Measurements from ENCODE around the gene H3-3A.

Gene H3-3A

DNA sequence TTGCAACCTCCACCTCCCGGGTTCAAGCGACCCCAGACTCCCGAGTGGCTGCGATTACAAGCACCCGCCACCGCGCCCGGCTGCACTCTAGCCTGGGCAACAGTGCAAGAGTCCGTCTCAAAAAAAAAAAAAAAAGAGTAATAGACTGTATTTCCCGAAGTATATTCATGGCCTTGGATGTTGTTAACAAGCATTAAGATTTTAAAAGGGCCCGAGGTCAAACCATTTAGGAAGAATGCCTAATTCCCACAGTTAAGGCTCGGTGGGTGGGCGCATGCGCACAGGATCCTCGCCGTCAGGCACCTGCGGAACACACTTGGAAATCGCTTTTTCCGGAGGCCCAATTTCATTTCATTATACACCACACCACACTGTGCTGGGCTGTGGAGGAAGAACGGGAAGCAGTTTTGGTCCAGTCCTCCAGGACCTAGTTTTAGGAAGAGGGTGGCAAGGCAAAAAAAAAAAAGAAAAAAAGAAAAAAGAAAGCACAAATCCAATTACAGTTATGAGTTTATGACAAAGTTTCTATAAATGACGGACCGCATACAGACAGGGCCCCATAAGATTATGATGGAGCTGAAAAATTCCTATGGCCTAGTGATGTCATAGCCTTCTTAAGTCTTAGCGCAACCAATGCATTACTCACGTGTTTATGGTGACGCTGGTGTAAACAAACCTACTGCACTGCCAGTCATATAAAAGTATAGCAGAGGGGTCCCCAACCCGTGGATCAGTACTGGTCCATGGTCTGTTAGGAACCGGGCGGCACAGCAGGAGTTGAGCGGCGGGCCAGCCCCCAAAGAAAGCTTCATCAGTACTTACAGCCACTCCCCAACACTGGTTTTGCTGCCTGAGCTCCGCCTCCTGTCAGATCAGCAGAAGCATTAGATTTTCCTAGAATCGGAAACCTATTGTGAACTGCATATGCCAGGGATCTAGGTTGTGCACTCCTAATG is 38.2 kb downstream of the H3-3A start:
- H3K4me1 Mint-ChIP-seq (ENCODE audit: low read depth): peaks cover 44% of the 10 kb centered on the region
- intact Hi-C loops (cut with micrococcal nuclease): no loop called here
- peak overlapping the region; percentile 39 for H3K27ac Mint-ChIP-seq
- no peaks in the 10 kb centered on the region for H3K36me3 Mint-ChIP-seq (ENCODE audit: low read depth)
- H3K27me3 Mint-ChIP-seq: peaks cover 26% of the 10 kb centered on the region
- no peaks in the 10 kb centered on the region for H3K9me3 Mint-ChIP-seq
- peak overlapping the region; percentile 70 for H3K4me3 Mint-ChIP-seq

DNA sequence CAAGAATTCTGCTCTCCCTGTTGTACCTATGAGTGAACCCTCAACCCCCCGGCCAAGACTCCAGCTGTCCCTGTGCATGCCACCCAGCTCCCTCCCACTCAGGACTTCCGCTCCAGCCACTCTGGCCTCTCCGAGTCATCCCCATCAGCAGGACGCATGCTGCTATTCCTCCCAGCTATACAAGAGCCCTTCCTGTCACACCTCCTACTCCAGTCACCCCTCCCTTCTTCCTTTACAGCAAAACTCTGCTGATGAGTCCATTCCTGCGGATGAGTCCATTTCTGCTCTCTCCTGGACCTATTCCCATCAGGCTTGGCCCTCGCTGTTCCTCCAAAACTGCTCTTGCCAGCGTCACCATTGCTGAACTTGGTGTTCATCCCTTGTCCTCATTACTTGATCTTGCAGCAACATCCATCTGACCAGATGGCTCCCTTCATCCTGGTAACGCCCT is 42.2 kb downstream of the H3-3A start:
- Mint-ChIP-seq H3K4me3 (no peak overlapping the region), H3K27me3 (peaks cover 12% of the 10 kb centered on the region), H3K36me3 (ENCODE audit: low read depth) (no peaks in the 10 kb centered on the region), H3K9me3 (no peaks in the 10 kb centered on the region), H3K4me1 (ENCODE audit: low read depth) (peaks cover 46% of the 10 kb centered on the region), H3K27ac (no peak overlapping the region)
- intact Hi-C loops (cut with micrococcal nuclease): no loop called here

DNA sequence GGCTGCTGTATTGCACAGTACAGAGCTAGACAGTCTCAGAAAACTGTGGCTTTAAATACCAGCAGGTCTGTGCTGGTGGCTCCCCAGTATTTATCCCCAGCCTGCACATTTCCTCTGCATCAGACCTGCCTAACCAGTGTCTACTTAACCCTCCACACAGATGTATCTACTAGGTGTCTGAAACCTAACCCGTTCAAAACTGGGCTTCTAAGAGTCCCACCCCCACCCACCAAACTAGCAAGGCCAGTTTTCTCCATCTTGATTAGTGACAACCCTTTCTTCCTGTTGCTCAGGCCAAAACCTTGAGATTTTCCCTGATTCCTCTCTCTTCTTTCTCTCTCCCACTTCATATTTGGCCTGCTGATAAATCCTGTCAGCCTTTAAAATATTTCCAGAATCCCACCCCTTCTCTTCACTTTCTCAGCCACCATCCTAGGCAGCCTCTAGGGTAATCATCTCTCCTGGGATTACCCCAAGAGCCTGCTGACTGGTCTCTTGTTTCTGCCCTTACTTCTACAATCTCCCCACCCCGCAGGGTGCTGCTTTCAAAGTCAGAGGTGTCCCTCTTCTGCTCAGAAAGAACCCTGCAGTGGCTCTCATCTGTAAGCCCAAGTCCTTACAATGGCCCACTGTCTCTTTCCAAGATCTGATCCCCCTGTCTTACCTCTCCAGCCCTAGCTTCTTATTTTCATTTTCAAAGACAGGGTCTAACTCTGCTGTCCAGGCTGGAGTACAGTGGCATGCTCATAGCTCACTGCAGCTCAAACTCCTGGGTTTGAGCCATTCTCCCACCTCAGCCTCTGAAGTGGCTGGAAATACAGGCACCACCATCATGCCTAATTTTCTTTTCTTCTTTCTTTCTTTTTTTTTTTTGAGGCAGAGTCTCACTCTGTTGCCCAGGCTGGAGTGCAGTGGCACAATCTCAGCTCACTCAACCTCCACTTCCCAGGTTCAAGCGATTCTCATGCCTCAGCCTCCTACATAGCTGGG is 45.2 kb downstream of the H3-3A start:
- intact Hi-C loops (cut with micrococcal nuclease): loop anchor here (2.0 kb wide), 1 partner anchor 25 kb away; no protein-coding TSS in a partner anchor
- no peaks in the 10 kb centered on the region for H3K36me3 Mint-ChIP-seq (ENCODE audit: low read depth)
- peak overlapping the region; percentile 96 for H3K27ac Mint-ChIP-seq
- H3K27me3 Mint-ChIP-seq: peaks cover 8% of the 10 kb centered on the region
- H3K4me1 Mint-ChIP-seq (ENCODE audit: low read depth): peaks cover 44% of the 10 kb centered on the region
- H3K9me3 Mint-ChIP-seq: no peaks in the 10 kb centered on the region
- no peak overlapping the region for H3K4me3 Mint-ChIP-seq

DNA sequence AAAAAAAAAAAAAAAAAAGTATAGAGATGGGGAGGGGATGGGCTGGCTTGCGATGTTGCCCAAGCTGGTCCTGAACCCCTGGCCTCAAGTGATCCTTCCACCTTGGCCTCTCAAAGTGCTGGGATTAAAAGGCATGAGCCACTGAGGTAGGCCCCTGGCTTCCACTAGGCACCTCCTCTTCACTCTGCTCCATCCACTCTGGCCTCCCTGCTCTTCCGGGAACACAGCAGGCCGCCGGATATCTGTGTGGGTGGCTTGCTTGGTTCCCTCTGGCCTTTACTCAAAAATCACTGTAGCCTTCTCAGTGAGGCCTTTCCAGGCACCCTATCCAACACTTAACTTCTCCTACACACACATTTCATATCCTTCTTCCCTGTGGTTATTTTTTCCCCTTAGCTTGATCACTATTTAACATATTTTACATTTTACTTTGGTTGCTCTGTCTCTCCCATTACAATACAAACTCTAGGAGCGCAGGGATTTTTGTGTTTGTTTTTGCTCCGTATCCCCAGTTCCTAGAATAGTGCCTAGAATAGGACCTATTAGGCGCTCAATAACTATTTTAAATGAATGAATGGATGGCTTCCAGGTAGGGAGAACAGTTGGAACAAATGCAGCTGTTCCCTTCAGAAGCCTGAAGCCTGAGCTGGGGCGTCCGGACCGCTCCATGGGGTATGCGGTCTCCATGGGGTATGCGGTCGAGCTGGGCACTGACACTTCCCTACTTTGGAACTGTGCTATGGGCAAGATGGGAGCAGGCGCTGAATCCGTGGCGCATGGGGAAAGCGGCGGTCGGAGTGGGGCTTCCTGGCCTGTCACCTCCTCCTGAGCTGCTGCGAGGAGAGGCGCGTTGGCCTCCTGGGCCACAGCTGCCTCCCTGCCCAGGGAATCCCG is 46.7 kb downstream of the H3-3A start:
- Mint-ChIP-seq H3K4me3 (peak overlapping the region; percentile 82), H3K4me1 (ENCODE audit: low read depth) (peaks cover 42% of the 10 kb centered on the region), H3K9me3 (no peaks in the 10 kb centered on the region), H3K27ac (peak overlapping the region; percentile 96), H3K36me3 (ENCODE audit: low read depth) (no peaks in the 10 kb centered on the region), H3K27me3 (peaks cover 9% of the 10 kb centered on the region)
- intact Hi-C loops (cut with micrococcal nuclease): loop anchor here (1.0 to 2.0 kb wide), 2 partner anchors 12 to 26 kb away; no protein-coding TSS in a partner anchor

DNA sequence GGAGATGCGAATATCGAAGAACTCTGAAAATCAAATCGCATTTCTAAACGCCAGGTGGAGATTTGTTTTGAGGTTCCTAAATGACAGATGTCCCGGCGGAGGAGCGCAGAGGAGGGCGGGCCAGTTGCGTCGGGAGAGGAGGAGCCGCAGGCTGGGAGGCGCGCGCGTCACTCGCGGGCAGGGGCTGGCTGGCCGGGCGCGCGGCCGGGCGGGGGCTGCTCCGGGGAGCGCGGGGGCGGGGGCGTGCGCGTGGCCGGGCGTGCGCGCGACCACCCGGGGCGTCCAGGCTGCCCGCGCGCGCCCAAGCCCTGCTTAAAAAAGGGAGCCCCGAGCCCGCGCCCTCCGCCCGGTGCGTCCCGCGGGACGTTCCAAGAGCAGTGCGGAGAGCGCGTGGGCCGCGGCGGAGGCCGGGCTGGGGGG is 47.3 kb downstream of the H3-3A start:
- H3K4me3 Mint-ChIP-seq: peak overlapping the region; percentile 82
- H3K27ac Mint-ChIP-seq: peak overlapping the region; percentile 96
- no peaks in the 10 kb centered on the region for H3K9me3 Mint-ChIP-seq
- H3K36me3 Mint-ChIP-seq (ENCODE audit: low read depth): no peaks in the 10 kb centered on the region
- intact Hi-C loops (cut with micrococcal nuclease): loop anchor here (1.0 to 2.0 kb wide), 4 partner anchors 11 to 111 kb away; partner anchors contain the start of genes H3-3A and SDE2
- peaks cover 35% of the 10 kb centered on the region for H3K4me1 Mint-ChIP-seq (ENCODE audit: low read depth)
- H3K27me3 Mint-ChIP-seq: peaks cover 9% of the 10 kb centered on the region

DNA sequence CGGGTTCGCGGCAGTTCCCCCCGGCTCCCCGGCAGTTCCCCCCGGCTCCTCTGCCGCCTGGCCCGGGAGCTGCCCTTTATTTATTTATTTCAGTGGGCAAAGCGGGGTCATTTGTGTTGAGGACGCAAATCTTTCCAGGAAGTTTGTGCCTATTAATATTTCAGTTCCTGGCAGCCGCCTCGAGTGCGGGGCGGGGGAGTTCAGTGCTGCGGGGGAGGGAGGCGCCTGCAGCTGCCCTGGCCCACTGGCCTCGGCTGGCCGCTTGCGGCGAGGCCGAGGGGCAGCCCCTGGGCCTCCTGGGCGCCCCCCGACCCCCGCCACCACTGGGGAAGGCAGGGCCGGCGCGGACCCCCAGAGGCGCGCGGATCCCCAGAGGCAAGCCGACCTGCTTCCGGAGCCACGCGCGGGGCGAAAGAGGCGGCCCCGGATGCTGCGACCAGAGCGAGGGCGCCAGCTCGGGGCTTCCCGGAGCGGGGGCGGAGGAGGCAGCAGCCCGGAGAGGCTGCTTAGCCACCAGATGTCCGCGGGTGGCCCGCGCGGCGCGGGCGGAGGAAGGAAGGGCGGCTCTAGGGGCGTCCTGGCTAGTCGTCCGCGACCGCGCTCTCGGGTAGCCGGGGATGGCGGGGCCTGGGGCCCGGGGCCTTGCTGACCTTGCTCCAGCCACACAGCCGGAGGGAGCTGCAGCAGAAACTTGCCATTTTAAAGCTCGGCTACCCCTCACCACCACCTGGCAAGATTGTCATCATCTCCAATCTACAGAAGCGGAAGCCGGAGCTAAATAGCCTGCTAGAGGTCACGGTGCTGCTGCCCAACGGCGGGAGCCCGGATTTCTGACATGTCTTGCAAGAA is 48.0 kb downstream of the H3-3A start:
- no peaks in the 10 kb centered on the region for H3K36me3 Mint-ChIP-seq (ENCODE audit: low read depth)
- H3K27ac Mint-ChIP-seq: peak overlapping the region; percentile 96
- peaks cover 32% of the 10 kb centered on the region for H3K4me1 Mint-ChIP-seq (ENCODE audit: low read depth)
- H3K4me3 Mint-ChIP-seq: peak overlapping the region; percentile 82
- intact Hi-C loops (cut with micrococcal nuclease): loop anchor here (1.0 to 2.0 kb wide), 2 partner anchors 48 to 111 kb away; partner anchors contain the start of genes H3-3A and SDE2
- peaks cover 9% of the 10 kb centered on the region for H3K27me3 Mint-ChIP-seq
- no peaks in the 10 kb centered on the region for H3K9me3 Mint-ChIP-seq

DNA sequence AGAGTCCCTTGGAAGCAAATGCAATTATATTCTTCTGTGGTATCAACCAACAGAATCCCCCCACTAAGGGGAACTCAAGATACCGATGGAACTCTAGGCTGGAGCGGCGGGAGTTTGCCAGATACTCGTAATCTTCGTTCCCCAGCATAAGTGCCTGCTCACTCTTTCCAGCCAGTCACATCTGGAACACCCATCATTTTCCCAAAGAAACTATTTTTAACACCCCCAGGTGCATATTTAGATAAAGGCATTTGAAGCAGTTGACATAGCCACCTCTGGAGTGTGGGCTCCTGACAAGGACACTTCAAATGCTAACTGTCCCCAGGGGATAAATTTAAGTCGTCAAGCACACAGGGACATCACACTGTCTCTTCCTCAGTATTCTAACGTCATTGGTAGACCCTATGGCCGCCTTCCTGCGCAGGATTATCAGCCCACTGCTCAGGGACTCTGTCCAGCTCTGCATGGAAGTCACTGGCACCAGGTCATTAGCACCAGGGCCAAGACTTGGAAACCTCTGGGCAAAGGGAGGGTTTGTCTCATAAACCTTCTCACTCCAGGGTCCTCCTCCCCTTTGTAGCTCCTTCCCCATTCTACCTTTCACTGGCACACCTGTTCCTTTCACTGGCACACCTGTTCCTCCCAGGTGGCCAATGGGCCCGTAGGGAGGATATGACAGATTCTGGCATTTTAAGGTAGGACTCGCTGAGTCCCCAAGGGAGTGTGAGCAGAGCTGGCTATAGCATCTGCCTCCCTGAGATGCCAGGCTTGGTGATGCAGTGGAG is 48.8 kb downstream of the H3-3A start:
- Mint-ChIP-seq H3K4me3 (peak overlapping the region; percentile 82), H3K27ac (peak overlapping the region; percentile 96), H3K27me3 (peaks cover 11% of the 10 kb centered on the region), H3K4me1 (ENCODE audit: low read depth) (peaks cover 32% of the 10 kb centered on the region), H3K9me3 (no peaks in the 10 kb centered on the region), H3K36me3 (ENCODE audit: low read depth) (no peaks in the 10 kb centered on the region)
- intact Hi-C loops (cut with micrococcal nuclease): loop anchor here (2.0 kb wide), 1 partner anchor 48 kb away; the partner anchor contains the start of gene H3-3A

DNA sequence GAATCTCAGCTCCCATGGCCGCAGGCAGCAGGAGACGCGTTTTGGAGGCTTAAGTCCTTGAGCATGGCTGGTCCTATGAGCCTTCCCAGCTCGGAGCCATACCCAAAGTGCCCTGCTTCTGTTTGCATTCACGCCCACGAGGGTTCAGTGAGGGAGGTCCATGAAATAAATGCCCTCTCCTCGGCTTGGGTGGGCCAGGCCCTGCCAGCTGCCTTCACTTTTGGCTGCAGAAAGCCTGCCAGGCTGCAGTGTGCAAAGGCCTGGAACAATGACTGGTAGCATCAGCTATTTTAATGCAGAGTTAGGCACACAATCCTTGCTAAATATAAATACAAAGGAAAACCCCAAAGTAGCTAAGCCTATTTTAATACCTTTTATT is 49.4 kb downstream of the H3-3A start:
- intact Hi-C loops (cut with micrococcal nuclease): loop anchor here (2.0 kb wide), 1 partner anchor 49 kb away; the partner anchor contains the start of gene H3-3A
- Mint-ChIP-seq H3K4me1 (ENCODE audit: low read depth) (peaks cover 32% of the 10 kb centered on the region), H3K27ac (peak overlapping the region; percentile 96), H3K9me3 (no peaks in the 10 kb centered on the region), H3K4me3 (no peak overlapping the region), H3K36me3 (ENCODE audit: low read depth) (no peaks in the 10 kb centered on the region), H3K27me3 (peaks cover 12% of the 10 kb centered on the region)

DNA sequence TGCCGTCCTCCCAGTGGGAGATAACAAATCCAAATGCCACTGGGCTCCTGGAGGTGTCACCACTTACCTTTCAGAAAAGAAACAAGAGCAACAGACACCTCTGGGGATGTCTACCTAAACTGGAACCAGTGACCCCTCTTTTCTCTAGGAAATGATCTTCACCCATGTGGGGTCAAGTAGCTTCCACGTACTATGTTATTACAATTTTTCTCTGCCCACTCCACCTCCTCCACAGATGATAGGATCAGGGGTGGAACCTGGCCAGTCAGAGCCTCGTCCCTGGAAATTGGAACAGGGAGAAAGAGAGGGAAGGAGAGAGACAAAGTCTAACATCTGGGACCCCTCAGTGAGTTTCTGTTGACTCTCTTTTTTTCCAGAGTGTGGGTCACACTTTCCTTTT is 50.1 kb downstream of the H3-3A start:
- no peaks in the 10 kb centered on the region for H3K36me3 Mint-ChIP-seq (ENCODE audit: low read depth)
- H3K27me3 Mint-ChIP-seq: peaks cover 11% of the 10 kb centered on the region
- H3K9me3 Mint-ChIP-seq: no peaks in the 10 kb centered on the region
- no peak overlapping the region for H3K4me3 Mint-ChIP-seq
- peaks cover 29% of the 10 kb centered on the region for H3K4me1 Mint-ChIP-seq (ENCODE audit: low read depth)
- H3K27ac Mint-ChIP-seq: no peak overlapping the region
- intact Hi-C loops (cut with micrococcal nuclease): no loop called here

DNA sequence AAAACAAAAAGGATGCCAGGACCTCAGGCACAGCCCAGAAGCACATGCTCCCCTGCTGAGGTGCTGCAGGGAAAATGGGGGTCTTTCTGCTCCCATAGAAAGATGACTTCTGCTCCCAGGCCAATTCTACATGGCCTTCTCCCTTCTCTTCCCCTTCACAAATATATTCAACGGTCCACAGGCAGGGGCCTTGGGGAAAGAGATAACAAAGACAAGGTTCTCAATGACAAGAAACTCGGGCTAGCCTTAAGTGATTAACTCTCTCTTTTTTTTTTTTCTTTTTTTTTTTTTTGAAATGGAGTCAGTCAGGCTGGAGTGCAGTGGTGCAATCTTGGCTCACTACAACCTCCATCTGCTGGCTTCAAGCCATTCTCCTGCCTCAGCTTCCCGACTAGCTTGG is 54.2 kb downstream of the H3-3A start:
- intact Hi-C loops (cut with micrococcal nuclease): no loop called here
- H3K4me3 Mint-ChIP-seq: no peak overlapping the region
- peaks cover 11% of the 10 kb centered on the region for H3K4me1 Mint-ChIP-seq (ENCODE audit: low read depth)
- peaks cover 30% of the 10 kb centered on the region for H3K27me3 Mint-ChIP-seq
- H3K27ac Mint-ChIP-seq: no peak overlapping the region
- no peaks in the 10 kb centered on the region for H3K36me3 Mint-ChIP-seq (ENCODE audit: low read depth)
- no peaks in the 10 kb centered on the region for H3K9me3 Mint-ChIP-seq

DNA sequence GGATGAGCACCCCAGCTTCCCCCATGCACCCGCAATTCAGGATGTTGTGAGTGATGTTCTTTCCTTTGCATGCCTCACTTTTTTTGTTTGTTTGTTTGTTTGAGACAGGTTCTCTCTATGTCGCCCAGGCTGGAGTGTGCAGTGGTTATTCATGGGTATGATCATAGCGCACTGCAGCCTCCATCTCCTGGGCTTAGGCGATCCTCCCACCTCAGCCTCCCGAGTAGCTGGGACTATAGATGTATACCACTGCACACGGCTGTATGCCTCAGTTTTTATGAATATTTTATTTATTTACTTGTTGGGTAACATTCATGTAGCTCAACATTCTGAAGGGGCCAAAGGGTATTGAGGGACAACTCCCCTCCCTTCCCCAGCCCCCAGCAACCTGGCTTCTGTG is 54.8 kb downstream of the H3-3A start:
- no peak overlapping the region for H3K27ac Mint-ChIP-seq
- peaks cover 11% of the 10 kb centered on the region for H3K4me1 Mint-ChIP-seq (ENCODE audit: low read depth)
- H3K9me3 Mint-ChIP-seq: no peaks in the 10 kb centered on the region
- no peak overlapping the region for H3K4me3 Mint-ChIP-seq
- intact Hi-C loops (cut with micrococcal nuclease): no loop called here
- no peaks in the 10 kb centered on the region for H3K36me3 Mint-ChIP-seq (ENCODE audit: low read depth)
- peaks cover 30% of the 10 kb centered on the region for H3K27me3 Mint-ChIP-seq
